NAMALWA (cell line): ENCODE results near the gene RECK.
"Not testable (repeated sequence)": the region's sequence is repeated elsewhere in the genome, so short reads cannot be mapped to it uniquely, and the experiment has no call there.

ENCODE experiments used
- DNase-seq: peaks from one replicate; pipeline ENCODE4 v3.0.0-alpha.2; 2015; ENCODE audit warnings: low spot score

RECK gene, protein sequence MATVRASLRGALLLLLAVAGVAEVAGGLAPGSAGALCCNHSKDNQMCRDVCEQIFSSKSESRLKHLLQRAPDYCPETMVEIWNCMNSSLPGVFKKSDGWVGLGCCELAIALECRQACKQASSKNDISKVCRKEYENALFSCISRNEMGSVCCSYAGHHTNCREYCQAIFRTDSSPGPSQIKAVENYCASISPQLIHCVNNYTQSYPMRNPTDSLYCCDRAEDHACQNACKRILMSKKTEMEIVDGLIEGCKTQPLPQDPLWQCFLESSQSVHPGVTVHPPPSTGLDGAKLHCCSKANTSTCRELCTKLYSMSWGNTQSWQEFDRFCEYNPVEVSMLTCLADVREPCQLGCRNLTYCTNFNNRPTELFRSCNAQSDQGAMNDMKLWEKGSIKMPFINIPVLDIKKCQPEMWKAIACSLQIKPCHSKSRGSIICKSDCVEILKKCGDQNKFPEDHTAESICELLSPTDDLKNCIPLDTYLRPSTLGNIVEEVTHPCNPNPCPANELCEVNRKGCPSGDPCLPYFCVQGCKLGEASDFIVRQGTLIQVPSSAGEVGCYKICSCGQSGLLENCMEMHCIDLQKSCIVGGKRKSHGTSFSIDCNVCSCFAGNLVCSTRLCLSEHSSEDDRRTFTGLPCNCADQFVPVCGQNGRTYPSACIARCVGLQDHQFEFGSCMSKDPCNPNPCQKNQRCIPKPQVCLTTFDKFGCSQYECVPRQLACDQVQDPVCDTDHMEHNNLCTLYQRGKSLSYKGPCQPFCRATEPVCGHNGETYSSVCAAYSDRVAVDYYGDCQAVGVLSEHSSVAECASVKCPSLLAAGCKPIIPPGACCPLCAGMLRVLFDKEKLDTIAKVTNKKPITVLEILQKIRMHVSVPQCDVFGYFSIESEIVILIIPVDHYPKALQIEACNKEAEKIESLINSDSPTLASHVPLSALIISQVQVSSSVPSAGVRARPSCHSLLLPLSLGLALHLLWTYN

DNA sequence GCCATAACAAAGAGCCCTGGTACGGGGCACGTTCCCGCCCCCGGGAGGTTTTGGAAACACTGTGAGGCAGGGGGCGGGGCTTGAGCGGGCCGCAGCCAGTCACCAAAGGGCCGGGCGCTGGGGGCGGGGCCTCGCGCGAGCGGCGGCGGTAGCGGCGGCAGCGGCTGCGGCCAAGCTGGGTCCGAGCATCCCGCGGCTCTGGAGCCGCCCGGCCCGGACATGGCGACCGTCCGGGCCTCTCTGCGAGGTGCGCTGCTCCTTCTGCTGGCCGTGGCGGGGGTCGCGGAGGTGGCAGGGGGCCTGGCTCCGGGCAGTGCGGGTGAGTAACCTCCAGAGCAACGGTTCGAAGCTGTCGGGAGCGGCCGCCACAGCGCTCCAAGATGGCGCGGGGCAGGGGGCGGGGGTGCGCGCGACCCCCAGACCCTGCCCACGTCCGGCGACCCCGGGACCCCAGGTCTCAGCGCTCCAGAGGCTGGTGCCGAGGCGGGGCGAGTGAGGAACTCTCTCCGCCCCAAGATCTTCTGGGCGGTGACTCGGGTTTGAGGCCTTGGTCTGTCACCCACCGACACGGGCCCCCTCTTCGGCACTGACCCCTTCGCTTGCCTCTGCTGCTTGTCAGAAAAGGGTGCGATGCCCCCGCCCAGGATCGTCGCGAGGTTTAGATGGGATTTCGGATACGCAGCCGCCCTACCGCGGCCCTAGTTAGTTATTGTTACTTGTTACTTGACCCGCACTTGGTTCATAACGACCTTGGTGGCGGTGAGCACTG, at the start of gene RECK:
RECK (plus strand) TSS at position 134 of the 769 bp plus-strand sequence; CDS start at position 220, 86 bp downstream.
- peak; percentile 86 for DNase-seq

DNA sequence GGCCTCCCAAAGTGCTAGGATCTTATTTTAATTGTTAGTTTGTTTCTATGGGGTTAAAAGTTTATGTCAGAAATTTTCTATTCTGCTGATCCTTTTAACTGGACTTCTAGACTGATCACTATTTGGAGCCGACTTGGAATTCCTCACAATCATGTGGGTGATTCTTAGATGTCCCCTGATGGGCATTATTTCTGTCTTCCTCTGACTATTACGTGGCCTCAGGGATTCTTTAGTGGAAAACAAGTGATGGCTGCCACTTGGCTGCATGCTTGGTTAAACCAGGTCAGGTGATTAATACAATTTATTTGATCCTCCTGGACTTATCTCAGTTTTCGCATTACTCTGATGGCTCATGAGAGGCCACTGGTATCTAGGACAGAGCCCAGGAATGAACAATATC, 46.6 kb upstream of the RECK start:
- DNase-seq: no peak

DNA sequence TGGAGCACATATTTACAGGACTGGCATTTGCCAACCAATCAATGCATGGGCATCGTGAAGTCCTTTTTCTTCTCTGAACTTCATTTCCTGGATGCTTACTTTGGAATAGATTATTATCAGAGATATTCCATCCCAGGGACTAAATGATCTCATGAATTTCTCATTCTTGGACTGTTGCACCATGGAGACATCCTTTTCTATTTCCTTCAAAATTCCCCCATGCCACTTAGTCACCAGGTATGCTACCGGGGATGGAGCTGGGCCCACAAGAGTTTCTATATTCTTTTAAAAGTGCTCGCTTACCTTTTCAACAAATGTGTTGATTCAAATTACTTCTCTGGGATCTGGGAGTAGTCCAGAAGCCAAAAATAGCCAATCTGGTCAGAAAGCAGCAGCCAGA, 43.6 kb upstream of the RECK start:
- not testable (repeated sequence) for DNase-seq

DNA sequence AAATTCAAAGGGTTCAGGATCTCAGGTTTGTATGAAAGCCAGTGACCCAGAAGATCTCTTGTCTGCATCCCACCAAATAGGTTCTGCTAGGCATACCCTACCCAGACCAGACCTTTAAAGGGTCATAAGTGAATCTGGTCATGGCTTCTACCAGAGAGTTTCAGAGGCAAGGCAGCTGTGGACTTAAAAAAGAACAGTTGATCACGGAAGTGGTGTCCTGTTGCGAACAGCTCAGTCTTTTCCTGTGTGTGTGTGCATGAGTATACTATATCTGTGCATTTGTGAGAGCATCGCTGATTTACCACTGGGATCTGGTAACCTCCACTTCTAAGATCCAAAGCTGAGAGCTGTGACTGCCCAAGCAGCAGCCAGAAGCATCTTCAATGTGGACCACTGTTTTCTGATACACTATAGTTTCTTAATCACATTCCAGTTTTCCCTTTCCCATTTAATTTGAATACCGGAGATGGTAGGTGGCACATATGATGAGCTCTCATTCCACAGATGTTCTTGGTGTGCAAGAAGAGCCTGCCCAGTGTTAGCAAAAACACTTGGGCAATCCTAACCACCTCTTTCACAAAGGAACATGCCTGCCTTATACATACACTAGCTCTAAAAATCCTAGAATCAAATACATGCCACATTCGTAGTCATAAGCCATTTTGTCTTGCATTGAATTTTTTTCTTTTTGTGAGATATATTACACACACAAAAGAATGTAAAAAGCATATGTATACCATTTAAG, 42.6 kb upstream of the RECK start:
- no peak for DNase-seq

DNA sequence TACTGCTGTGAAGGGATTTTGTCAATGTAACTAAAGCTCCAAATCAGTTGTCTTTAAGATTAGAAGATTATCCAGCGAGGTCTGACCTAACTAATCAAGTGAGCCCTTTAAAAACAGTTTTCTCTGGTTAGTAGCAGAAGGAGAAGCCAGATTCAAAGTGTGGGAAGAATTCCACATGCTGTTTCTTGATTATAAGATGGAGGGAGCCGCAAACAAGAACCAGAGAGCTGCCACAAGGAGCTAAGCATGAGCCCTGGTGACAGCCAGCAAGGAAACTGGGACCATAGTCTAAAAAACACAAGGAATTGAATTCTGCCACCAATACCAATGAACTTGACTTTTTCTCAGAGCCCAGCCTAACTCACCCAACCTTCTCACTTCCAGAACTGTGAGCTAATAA, 41.8 kb upstream of the RECK start:
- DNase-seq: no peak

DNA sequence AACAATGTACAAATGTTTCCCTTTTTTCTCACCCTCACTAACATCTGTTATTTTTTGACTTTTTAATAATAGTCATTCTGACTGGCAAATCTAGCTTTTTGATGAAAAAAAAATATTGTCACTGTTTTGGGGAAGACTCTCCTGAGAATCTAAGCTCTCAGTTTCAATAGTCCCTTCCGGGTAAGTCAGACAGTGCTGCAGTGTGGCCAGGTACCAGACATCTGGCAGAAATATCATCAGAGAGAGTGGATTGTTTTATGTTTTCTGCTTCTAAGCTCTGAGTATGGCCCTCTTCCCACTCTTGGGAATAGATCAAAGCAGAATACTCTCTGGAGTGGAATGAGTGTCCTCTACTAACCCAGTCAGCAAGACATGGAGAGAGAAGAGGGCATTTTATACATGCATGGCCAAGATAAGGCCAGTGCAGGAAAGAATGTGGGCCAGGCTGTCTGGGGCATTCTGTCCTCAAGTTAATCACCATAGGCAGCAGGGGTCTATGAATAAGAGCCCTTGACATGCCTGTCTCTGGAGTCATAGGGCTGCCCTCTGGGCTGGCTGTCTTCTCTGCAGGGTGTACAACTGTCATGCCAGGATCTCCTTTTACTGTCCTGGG, 40.2 kb upstream of the RECK start:
- no peak for DNase-seq

DNA sequence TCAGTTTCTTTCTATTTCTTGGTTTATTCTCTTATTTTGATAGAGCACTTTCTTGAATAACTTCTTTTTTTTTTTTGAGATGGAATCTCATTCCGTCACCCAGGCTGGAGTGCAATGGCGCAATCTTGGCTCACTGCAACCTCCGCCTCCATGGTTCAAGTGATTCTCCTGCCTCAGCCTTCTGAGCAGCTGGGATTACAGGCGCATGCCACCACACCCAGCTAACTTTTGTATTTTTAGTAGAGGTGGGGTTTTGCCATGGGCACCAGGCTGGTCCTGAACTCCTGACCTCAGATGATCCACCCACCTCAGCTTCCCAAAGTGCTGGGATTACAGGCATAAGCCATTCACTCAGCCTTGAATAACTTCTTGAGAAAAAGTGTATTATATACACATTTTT, 39.7 kb upstream of the RECK start:
- not testable (repeated sequence) for DNase-seq

DNA sequence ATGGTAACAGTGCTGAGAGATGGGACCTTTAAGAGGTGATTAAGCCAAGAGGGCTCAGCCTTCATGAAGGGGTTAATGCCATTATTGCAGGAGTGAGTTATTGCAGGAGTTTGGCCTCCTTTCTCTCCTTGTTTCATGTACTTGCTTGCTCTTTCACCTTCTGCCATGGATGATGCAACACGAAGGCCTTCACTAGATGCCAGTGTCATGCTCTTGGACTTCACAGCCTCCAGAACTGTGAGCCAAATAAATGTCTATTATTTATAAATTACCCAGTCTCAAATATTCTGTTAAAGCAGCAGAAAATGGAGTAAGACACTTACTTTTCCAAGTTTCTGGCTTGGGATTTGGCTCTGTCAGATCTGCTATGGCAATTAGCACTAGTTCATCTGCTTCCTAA, 38.4 kb upstream of the RECK start:
- DNase-seq: no peak

DNA sequence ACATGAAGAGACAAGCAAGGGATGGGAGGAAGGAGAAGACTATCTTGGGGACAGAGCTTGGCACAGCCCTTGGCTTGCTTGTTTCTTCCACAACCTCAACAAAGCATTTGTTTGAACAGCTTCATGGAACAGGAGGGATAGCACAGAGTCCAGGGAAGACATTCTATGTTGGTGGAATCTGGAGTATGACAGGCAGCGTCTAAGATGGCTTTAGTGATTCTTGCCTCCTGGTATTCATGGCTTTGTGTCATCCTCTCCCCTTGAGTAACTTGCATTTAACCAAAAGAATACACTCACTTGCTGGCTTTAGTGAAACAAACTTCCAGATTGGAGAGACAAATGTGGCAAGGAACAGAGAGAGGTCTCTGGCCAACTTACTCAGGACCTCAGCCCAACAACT, 30.8 kb upstream of the RECK start:
- no peak for DNase-seq

DNA sequence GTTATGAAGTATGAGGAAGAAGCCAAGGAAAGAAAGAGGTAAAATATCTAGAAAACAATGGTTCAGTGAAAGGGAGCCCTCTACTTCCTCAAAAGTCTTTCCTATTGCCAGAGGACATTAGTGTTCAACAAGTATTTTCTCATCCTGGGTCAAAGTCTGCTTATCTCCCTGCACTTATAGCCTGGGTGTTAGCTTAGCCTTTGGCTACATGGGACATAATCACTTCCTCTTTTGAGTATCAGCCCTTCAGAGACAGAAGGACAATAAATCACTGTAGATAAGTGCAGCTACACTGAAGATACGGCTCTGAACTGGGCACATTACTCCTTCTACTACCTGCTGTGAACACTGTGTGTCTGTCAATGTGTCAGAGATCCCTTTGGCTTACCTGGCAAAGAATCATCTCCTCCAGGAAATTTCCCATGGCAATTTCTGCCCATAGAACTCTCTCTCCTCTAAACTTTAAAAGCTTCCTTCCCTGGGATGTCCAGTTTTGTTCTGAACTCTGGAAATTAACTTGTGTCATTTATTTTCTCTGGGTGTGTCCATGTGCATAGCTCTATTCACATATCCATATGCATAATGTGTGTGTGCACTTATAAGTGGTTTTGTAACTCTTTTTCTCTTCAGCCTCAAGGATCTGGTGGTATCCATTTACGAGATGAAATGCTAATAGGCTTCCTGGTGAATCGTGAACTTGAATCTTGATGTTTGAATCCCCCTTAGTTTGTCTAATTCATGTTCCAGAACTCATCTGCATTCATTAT, 30.0 kb upstream of the RECK start:
- no peak for DNase-seq

DNA sequence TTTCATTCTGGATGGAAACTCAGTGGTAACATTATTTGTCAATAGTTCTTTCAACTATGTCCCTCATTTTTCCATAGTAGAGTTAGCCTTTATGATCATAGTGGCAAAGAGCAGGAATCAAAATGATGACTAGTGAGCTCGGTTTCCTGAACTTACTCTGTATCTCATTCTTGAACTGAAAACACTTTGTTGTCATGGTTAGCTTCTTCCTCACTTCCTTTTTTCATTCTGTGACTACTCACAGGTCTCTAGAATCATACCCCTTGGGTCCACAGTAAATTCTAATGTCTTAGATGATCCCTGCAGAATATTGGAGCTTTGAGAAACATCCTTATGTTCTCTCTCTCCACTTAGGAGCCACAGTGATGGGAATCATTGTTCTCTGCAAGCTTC, 29.4 kb upstream of the RECK start:
- DNase-seq: peak; percentile 55

DNA sequence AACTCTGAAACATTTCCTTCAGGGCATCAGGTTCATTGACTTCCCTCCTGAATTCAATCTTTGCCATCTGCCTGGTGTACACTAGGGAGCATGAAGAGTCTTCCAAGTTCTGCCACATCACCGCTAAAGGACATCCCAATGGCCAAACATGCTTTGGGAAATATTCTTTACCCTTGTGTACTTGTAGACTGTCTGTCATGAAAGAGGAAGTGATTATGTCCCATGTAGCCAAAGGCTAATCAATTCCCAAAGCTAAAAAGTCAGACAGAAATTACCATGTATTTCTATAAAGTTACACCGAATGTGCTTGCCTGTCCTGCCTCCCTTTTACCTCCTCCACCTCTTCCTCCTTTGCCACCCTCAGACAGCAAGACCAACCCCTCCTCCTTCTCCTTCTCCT, 28.9 kb upstream of the RECK start:
- DNase-seq: no peak

DNA sequence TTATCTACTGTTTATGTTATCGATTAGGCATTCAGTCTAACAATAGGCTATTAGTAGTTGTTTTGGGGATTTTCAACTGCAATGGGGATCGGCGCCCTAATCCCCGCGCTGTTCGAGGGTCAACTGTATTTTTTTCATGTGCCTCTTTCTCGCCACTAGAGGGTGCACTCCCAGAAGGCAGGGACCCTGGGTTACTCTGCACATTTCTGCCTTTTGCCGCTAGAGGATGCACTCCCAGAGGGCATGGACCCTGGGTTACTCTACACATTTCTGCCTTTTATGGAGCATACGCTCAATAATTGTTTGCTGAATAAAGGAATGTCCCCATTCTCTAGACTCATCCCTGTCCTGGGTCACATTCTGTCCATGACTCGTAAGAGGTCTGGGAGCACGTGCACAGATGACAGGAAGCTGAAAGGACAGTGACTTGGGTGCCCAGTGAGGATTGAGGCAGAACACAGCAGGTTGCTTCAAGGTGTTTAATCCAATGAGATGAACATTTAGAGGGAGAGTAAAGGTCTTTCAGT, 27.9 kb upstream of the RECK start:
- peak; percentile 89 for DNase-seq

DNA sequence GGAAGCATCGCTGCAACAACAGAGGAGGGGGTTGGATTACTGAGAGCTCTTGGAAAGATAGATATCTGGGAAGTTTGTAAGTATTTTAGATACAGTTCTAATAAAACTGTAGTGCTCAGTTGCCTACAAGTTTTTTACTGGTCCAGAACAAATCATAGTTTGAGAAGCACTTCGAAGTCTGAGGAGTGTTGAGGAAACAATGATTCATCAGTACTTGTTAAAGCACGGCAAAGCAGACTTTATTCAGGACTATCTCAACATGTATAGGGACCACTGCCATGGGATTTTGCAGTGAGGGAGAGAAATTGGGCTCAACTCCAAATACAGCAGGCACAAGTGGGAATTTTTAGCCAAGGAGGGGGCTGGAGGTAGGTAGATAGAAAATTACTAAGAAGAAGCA, 25.3 kb upstream of the RECK start:
- DNase-seq: no peak

DNA sequence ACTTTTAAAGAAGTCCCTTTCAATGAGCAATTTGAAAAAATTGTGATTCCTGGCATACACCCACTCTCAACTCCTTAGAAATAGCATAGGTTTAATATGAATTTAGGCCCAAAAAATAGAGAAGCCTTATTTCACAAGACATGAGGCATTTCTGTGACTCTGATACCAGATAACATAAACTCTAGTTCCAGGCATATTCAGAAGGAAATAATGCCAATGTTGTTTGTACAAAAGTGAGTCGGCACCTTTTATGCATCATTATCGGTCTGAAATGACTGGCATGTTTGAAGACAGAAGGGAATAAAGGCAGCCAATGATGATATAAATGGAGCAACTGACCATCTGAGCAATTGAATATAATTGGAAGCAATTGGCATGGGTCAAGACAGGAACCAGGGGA, 19.4 kb upstream of the RECK start:
- no peak for DNase-seq

DNA sequence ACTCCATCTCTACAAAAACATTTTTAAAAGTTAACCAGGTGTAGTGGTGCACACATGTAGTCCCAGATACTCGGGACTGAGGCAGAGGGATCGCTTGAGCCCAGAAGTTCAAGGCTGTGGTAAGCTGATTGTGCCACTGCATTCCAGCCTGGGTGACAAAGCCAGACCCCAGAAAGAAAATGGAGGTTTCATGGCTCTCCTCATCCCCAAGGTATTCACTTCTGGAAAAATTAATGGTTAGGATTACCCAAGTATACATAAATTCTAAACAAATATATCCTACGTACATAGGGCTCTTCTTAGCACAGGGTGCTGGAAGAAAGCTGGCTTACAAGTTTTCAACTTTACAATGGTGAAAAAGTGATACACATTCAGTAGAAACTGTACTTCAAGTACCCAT, 18.6 kb upstream of the RECK start:
- DNase-seq: no peak

DNA sequence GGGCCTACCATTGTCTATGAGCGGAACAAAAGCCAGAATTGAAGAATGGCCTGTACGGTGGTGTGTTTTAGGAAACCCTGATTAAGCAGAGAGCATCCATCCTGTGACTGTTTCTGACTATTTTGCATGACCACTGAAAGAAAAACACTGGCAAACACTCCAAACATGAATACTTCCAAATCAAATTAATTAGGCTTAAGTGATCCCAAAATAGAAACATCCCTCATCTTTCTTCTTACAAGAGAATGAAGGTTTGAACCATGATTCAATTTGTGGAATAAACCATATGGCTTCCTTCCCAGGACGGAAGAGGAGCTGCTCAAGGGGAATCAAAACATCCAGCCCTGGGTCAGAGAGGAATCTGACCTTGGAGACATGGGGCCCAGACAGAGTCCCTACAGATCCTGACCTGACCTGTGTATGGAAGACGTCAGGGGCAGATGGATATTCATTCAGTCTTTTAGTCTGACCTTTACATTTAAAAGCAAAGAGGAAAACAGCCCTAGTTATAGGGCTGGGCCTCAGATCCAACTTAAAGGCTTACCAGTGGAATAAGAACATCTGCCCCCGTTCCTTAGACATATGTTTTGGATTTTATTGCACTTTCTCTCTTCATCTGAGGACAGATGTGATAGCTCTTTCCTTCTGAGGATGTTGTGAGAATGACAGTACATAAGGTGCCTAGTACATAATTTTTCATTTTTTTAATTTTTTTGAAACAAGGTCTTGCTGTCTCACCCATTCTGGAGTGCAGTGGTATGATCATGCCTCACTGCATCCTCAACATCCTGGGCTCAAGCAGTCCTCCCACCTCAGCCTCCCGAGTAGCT, 17.6 kb upstream of the RECK start:
- no peak for DNase-seq

DNA sequence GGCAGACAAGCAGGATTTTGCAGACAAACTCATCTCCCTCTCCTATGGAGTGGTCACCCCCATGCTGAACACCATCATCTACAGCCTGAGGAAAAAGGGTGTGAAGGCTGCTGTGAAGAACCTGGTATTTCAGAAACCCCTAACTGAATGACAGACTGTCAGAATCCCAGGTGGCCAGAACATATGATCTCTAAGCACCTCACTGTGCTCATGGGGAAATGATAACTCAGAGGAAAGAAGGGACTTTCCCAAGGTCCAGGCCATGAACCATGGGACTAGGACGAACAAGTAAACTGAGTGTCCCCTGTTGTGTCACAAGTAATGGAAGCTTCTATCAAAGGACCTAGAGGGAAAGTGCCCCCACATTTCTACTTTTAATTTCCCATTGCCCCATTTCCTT, 14.7 kb upstream of the RECK start:
- DNase-seq: no peak
